ENCODE data around the gene UGT1A9.

- TF ChIP-seq CTCF (conservative IDR thresholded peaks at IDR 0.05; ENCODE audit: low read depth in 2 of 2): no peak
- no peak for TF ChIP-seq POLR2AphosphoS5 (IDR thresholded peaks at IDR 0.05; ENCODE audit: low read depth)
- TF ChIP-seq CREB1 (CRISPR knock-in tag; IDR thresholded peaks at IDR 0.05; ENCODE audit: low read depth): no peak
- TF ChIP-seq REST (IDR thresholded peaks at IDR 0.05; ENCODE audit: unreplicated experiment): no peak
- TF ChIP-seq EZH2 (IDR thresholded peaks at IDR 0.05; ENCODE audit: low read depth, unreplicated experiment): no peak
- no peak for TF ChIP-seq NANOG (IDR thresholded peaks at IDR 0.05; ENCODE audit: borderline replicate concordance)
These were observed 88.3 kb downstream of the UGT1A9 start, which contains the start of gene UGT1A1 for GRCh38 chr2:233760043-233760442.

Measured in GM23338 (cell line).